GM18507 (cell line): ENCODE data around the gene TBC1D4.

Experiments used
- DNase-seq: peaks from one replicate; pipeline ENCODE4 v3.0.0; 2011; ENCODE audit warnings: low read depth; ENCODE audit not compliant: insufficient read length; ENCODE audit errors: extremely low spot score
- FAIRE-seq: peaks from 2 replicates; lab custom pipeline; 2011; peaks lifted over from hg19 to GRCh38; lab: Jason Lieb, UNC

Gene TBC1D4

GRCh38 chr13:75486146-75487062 lies 4.4 kb upstream of the TBC1D4 start:
- DNase-seq = no peak
- peak; percentile 47 for FAIRE-seq

- DNase-seq (no peak), FAIRE-seq (no peak)
Observed at GRCh38 chr13:75485286-75486062, 3.5 kb upstream of the TBC1D4 start.

GRCh38 chr13:75482820-75483079 lies 781 bp upstream of the TBC1D4 start:
- no peak for FAIRE-seq
- no peak for DNase-seq

GRCh38 chr13:75481176-75482069 lies 546 bp downstream of the TBC1D4 start:
- no peak for DNase-seq
- FAIRE-seq = no peak

- DNase-seq = no peak
- FAIRE-seq = peak; percentile 75
Observed at GRCh38 chr13:75480671-75481175, 1.2 kb downstream of the TBC1D4 start.

GRCh38 chr13:75479102-75479740 lies 2.7 kb downstream of the TBC1D4 start:
- FAIRE-seq (no peak), DNase-seq (no peak)

GRCh38 chr13:75478659-75479058 lies 3.3 kb downstream of the TBC1D4 start:
- FAIRE-seq (no peak), DNase-seq (no peak)

GRCh38 chr13:75474956-75475355 lies 7.0 kb downstream of the TBC1D4 start:
- no peak for FAIRE-seq
- DNase-seq = no peak

GRCh38 chr13:75473468-75473867 lies 8.5 kb downstream of the TBC1D4 start:
- DNase-seq (no peak), FAIRE-seq (no peak)

GRCh38 chr13:75470676-75471075 lies 11.3 kb downstream of the TBC1D4 start:
- DNase-seq (no peak), FAIRE-seq (no peak)

GRCh38 chr13:75469047-75469446 lies 12.9 kb downstream of the TBC1D4 start:
- DNase-seq = no peak
- no peak for FAIRE-seq

GRCh38 chr13:75468602-75469001 lies 13.4 kb downstream of the TBC1D4 start:
- no peak for DNase-seq
- FAIRE-seq = no peak

- FAIRE-seq (no peak), DNase-seq (no peak)
Observed at GRCh38 chr13:75468098-75468497, 13.9 kb downstream of the TBC1D4 start.

- DNase-seq (no peak), FAIRE-seq (no peak)
Observed at GRCh38 chr13:75467040-75467728, 14.8 kb downstream of the TBC1D4 start.

GRCh38 chr13:75465236-75465635 lies 16.7 kb downstream of the TBC1D4 start:
- DNase-seq = no peak
- FAIRE-seq = no peak

- no peak for FAIRE-seq
- no peak for DNase-seq
Observed at GRCh38 chr13:75461314-75461713, 20.7 kb downstream of the TBC1D4 start.

GRCh38 chr13:75460644-75461043 lies 21.3 kb downstream of the TBC1D4 start:
- FAIRE-seq = no peak
- DNase-seq = no peak

- peak; percentile 97 for FAIRE-seq
Observed at GRCh38 chr13:75458696-75459422, 23.1 kb downstream of the TBC1D4 start.

More at GRCh38 chr13:75458696-75459422, 23.1 kb downstream of the TBC1D4 start:
- DNase-seq = no peak
